Stimulated activated CD4-positive, alpha-beta T cell treated with anti-CD3 and anti-CD28 coated beads, Interleukin-12 subunit alpha, Interleukin-12 subunit beta, amount 100 ng/mL, for 4 hours (primary cell): Measurements from ENCODE around the gene CSNK1G1.
A peak's percentile ranks its signal among the peaks of the same experiment; 100 is the strongest.
"Not testable (repeated sequence)": the region's sequence is repeated elsewhere in the genome, so short reads cannot be mapped to it uniquely, and the experiment has no call there.

Experiments used
- DNase-seq: peaks from one replicate; pipeline ENCODE4 v3.0.0-alpha.2; 2020

Gene CSNK1G1

GRCh38 chr15:64348455-64348854, 7.5 kb downstream of the CSNK1G1 start:
- DNase-seq, result no peak

GRCh38 chr15:64346242-64346641, 9.7 kb downstream of the CSNK1G1 start:
- not testable (repeated sequence) for DNase-seq

GRCh38 chr15:64344651-64345294, 11.2 kb downstream of the CSNK1G1 start:
- DNase-seq, result no peak

- DNase-seq, result no peak
Observed at GRCh38 chr15:64343841-64344240, 12.1 kb downstream of the CSNK1G1 start.

GRCh38 chr15:64343222-64343621, 12.8 kb downstream of the CSNK1G1 start:
- no peak for DNase-seq

GRCh38 chr15:64341961-64342360, 14.0 kb downstream of the CSNK1G1 start:
- DNase-seq, result no peak

- no peak for DNase-seq
Observed at GRCh38 chr15:64340355-64340754, 15.6 kb downstream of the CSNK1G1 start.

- DNase-seq, result no peak
Observed at GRCh38 chr15:64337761-64338160, 18.2 kb downstream of the CSNK1G1 start.

- peak; percentile 19 for DNase-seq
Observed at GRCh38 chr15:64333986-64334929, 21.7 kb downstream of the CSNK1G1 start.

GRCh38 chr15:64333516-64333915, 22.5 kb downstream of the CSNK1G1 start:
- DNase-seq, result no peak

GRCh38 chr15:64331668-64332067, 24.3 kb downstream of the CSNK1G1 start:
- DNase-seq, result not testable (repeated sequence)

- not testable (repeated sequence) for DNase-seq
Observed at GRCh38 chr15:64326975-64327374, 29.0 kb downstream of the CSNK1G1 start.

GRCh38 chr15:64326458-64326857, 29.5 kb downstream of the CSNK1G1 start:
- DNase-seq, result not testable (repeated sequence)

GRCh38 chr15:64324165-64324877, 31.7 kb downstream of the CSNK1G1 start:
- no peak for DNase-seq

GRCh38 chr15:64315216-64315615, 40.8 kb downstream of the CSNK1G1 start:
- DNase-seq, result no peak

- no peak for DNase-seq
Observed at GRCh38 chr15:64314456-64314855, 41.5 kb downstream of the CSNK1G1 start.

- DNase-seq, result no peak
Observed at GRCh38 chr15:64311566-64311965, 44.4 kb downstream of the CSNK1G1 start.

- DNase-seq, result no peak
Observed at GRCh38 chr15:64310036-64310435, 45.9 kb downstream of the CSNK1G1 start.

- DNase-seq, result no peak
Observed at GRCh38 chr15:64305261-64305660, 50.7 kb downstream of the CSNK1G1 start.

GRCh38 chr15:64289550-64289949, 66.4 kb downstream of the CSNK1G1 start:
- DNase-seq, result no peak

GRCh38 chr15:64288999-64289398, 67.0 kb downstream of the CSNK1G1 start:
- DNase-seq, result no peak

GRCh38 chr15:64288577-64288976, 67.4 kb downstream of the CSNK1G1 start:
- no peak for DNase-seq

GRCh38 chr15:64287953-64288352, 68.0 kb downstream of the CSNK1G1 start:
- DNase-seq, result no peak
